ENCODE results near the gene JDP2.
"Not testable (repeated sequence)": the region's sequence is repeated elsewhere in the genome, so short reads cannot be mapped to it uniquely, and the experiment has no call there.

The JDP2 gene

GRCh38 chr14:75453817-75454434 is 26.1 kb downstream of the JDP2 start:
- peak in 1 of 2 donors; percentile 5 for DNase-seq (ENCODE audit: extremely low read depth in 1 of 2, low read depth in 1 of 2)

GRCh38 chr14:75454963-75455546 is 27.2 kb downstream of the JDP2 start:
- no peak for DNase-seq (ENCODE audit: extremely low read depth in 1 of 2, low read depth in 1 of 2)

GRCh38 chr14:75456069-75456996 is 28.5 kb downstream of the JDP2 start:
- no peak for DNase-seq (ENCODE audit: extremely low read depth in 1 of 2, low read depth in 1 of 2)

GRCh38 chr14:75456997-75457335 is 29.1 kb downstream of the JDP2 start:
- DNase-seq (ENCODE audit: extremely low read depth in 1 of 2, low read depth in 1 of 2), result no peak

GRCh38 chr14:75457648-75458165 is 29.9 kb downstream of the JDP2 start:
- no peak for DNase-seq (ENCODE audit: extremely low read depth in 1 of 2, low read depth in 1 of 2)

- DNase-seq (ENCODE audit: extremely low read depth in 1 of 2, low read depth in 1 of 2), result no peak
These were observed 30.5 kb downstream of the JDP2 start for GRCh38 chr14:75458305-75458704.

- no peak for DNase-seq (ENCODE audit: extremely low read depth in 1 of 2, low read depth in 1 of 2)
These were observed 31.4 kb downstream of the JDP2 start for GRCh38 chr14:75459099-75459741.

- no peak for DNase-seq (ENCODE audit: extremely low read depth in 1 of 2, low read depth in 1 of 2)
These were observed 32.0 kb downstream of the JDP2 start for GRCh38 chr14:75459791-75460190.

GRCh38 chr14:75460394-75460793 is 32.6 kb downstream of the JDP2 start:
- DNase-seq (ENCODE audit: extremely low read depth in 1 of 2, low read depth in 1 of 2), result no peak

GRCh38 chr14:75461303-75461702 is 33.5 kb downstream of the JDP2 start:
- no peak for DNase-seq (ENCODE audit: extremely low read depth in 1 of 2, low read depth in 1 of 2)

GRCh38 chr14:75461755-75462349 is 34.0 kb downstream of the JDP2 start:
- DNase-seq (ENCODE audit: extremely low read depth in 1 of 2, low read depth in 1 of 2), result no peak

- DNase-seq (ENCODE audit: extremely low read depth in 1 of 2, low read depth in 1 of 2), result no peak
These were observed 36.8 kb downstream of the JDP2 start for GRCh38 chr14:75464626-75465025.

- no peak for DNase-seq (ENCODE audit: extremely low read depth in 1 of 2, low read depth in 1 of 2)
These were observed 39.9 kb downstream of the JDP2 start for GRCh38 chr14:75467763-75468162.

- no peak for DNase-seq (ENCODE audit: extremely low read depth in 1 of 2, low read depth in 1 of 2)
These were observed 41.3 kb downstream of the JDP2 start for GRCh38 chr14:75469164-75469563.

GRCh38 chr14:75469606-75470237 is 41.9 kb downstream of the JDP2 start:
- DNase-seq (ENCODE audit: extremely low read depth in 1 of 2, low read depth in 1 of 2), result no peak

GRCh38 chr14:75470238-75470797 is 42.5 kb downstream of the JDP2 start:
- no peak for DNase-seq (ENCODE audit: extremely low read depth in 1 of 2, low read depth in 1 of 2)

GRCh38 chr14:75471059-75471458 is 43.2 kb downstream of the JDP2 start:
- DNase-seq (ENCODE audit: extremely low read depth in 1 of 2, low read depth in 1 of 2), result no peak

GRCh38 chr14:75474127-75474526 is 46.3 kb downstream of the JDP2 start:
- DNase-seq (ENCODE audit: extremely low read depth in 1 of 2, low read depth in 1 of 2), result not testable (repeated sequence)

- DNase-seq (ENCODE audit: extremely low read depth in 1 of 2, low read depth in 1 of 2), result no peak
These were observed 48.6 kb downstream of the JDP2 start for GRCh38 chr14:75476274-75476995.
